ENCODE measurements around the gene BRD1.
A peak's percentile ranks its signal among the peaks of the same experiment; 100 is the strongest.

The BRD1 gene

GRCh38 chr22:49728570-49729271 is 99.0 kb downstream of the BRD1 start:
- no peak for DNase-seq (ENCODE audit: low read depth in 2 of 2)

DNA sequence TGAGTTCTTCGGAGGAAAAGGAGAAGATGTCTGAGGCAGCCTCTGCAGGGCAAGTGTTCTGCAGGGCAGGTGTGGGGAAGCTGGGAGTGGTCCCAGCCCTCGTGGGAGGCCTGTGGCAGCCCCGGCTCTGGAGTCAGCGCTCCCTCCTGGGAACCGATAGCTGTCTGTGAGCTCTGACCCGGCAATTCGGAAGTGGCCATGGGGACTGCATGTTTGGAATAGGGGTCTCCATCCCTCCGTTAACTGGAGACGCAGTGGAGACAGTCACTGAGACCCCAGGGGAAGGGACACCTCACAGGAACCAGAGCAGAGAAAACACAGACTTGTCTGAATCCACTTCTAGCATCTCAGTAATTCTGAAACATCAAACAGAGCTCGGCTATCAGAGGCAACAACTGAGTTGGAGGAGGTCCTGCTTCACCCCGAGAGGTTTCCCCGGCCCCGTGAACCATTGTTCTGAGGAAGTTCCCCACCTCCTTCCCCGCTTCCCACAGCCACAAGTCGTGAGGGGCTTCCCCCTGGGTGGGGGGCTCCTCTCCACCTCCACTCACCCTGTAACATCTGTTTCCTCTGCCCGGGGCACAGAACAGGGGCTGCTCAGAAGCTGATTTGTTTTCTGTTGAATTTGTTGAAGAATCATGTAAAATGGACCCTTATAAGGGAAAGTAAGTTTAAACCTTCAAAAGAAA is 99.6 kb downstream of the BRD1 start:
- no peak for DNase-seq (ENCODE audit: low read depth in 2 of 2)

- no peak for DNase-seq (ENCODE audit: low read depth in 2 of 2)
These were observed 100.3 kb downstream of the BRD1 start for GRCh38 chr22:49727191-49727880.

GRCh38 chr22:49726701-49727101 is 101.0 kb downstream of the BRD1 start:
- DNase-seq (ENCODE audit: low read depth in 2 of 2) = no peak

GRCh38 chr22:49726022-49726681 is 101.5 kb downstream of the BRD1 start:
- DNase-seq (ENCODE audit: low read depth in 2 of 2) = no peak

GRCh38 chr22:49725516-49725915 is 102.2 kb downstream of the BRD1 start:
- no peak for DNase-seq (ENCODE audit: low read depth in 2 of 2)

- DNase-seq (ENCODE audit: low read depth in 2 of 2) = peak; percentile 25 to 30
These were observed 102.7 kb downstream of the BRD1 start for GRCh38 chr22:49724893-49725489.

- DNase-seq (ENCODE audit: low read depth in 2 of 2) = no peak
These were observed 103.4 kb downstream of the BRD1 start for GRCh38 chr22:49724030-49724892.

- no peak for DNase-seq (ENCODE audit: low read depth in 2 of 2)
These were observed 104.1 kb downstream of the BRD1 start for GRCh38 chr22:49723478-49724029.

Data from stimulated activated CD8-positive, alpha-beta memory T cell treated with anti-CD3 and anti-CD28 coated beads, Interleukin-15, amount 100 ng/mL, for 4 hours (primary cell).